ENCODE measurements around the gene MSANTD2.

DNA sequence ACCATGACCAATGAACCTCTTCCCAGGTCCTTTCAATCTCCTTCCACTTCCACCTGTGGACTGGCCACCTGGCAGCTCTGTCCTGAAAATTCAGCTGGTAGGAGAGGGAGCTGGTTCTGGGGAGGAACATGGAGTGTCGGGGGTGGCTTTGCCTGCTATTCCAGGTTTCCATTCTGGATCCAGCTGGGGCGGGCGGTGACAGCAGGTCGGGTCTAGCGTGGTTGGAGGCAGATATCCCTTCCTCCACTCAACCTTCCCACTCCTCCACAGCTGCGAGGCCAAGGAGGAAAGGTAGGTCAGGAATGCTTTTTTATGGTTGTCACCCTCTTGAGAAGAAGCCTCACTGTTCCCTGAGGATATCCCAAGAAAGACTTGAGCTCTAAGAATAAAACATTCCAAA, 57.2 kb downstream of the MSANTD2 start:
- TF ChIP-seq CTCF (IDR thresholded peaks at IDR 0.05) = no peak
- TF ChIP-seq EZH2 (IDR thresholded peaks at IDR 0.05; ENCODE audit: borderline replicate concordance, insufficient read depth, low read depth, low read length, poor library complexity, severe bottlenecking) = no peak

Measured in B cell (primary cell).